GM23338 (cell line): ENCODE measurements around the gene MR1. TPM values are rescaled to one million over a fixed set of nuclear protein-coding genes. Genes with fewer than 3 reads are reported as not detected.

Source experiments
- ATAC-seq: fragments of 200-7000 bp; cut with Tn5 transposase; 3 replicates; pipeline ENCODE4 v1.9.1; 2020
- DNase-seq: peaks from one replicate; pipeline ENCODE4 v3.0.0-alpha.2; 2015; ENCODE audit warnings: low spot score
- H2AFZ ChIP-seq: fragments of 200-600 bp; sonication (generic); 2 replicates; pipeline ENCODE4 v1.8.0; 2016; ENCODE audit warnings: antibody characterized with exemption, mild to moderate bottlenecking, moderate library complexity
- H3F3A ChIP-seq: fragments of 200-600 bp; sonication (generic); replicated peaks from 2 replicates; pipeline ENCODE4 v1.8.0; 2017; ENCODE audit warnings: antibody characterized with exemption, mixed run types, low read depth
- H3K27ac ChIP-seq: fragments of 200-600 bp; sonication (generic); 2 replicates; pipeline ENCODE4 v1.6.1; 2016; ENCODE audit warnings: low read depth
- H3K27me3 ChIP-seq: fragments of 200-600 bp; sonication (generic); 2 replicates; pipeline ENCODE4 v1.8.0; 2016; ENCODE audit warnings: mild to moderate bottlenecking, mixed run types, moderate library complexity; ENCODE audit not compliant: insufficient read depth
- H3K36me3 ChIP-seq: fragments of 200-600 bp; sonication (generic); 2 replicates; pipeline ENCODE4 v1.8.0; 2016; ENCODE audit warnings: mild to moderate bottlenecking; ENCODE audit not compliant: insufficient read depth
- H3K4me1 ChIP-seq: fragments of 200-600 bp; sonication (generic); 2 replicates; pipeline ENCODE4 v1.8.0; 2016; ENCODE audit warnings: mild to moderate bottlenecking, moderate library complexity; ENCODE audit not compliant: insufficient read depth
- H3K4me2 ChIP-seq: fragments of 200-600 bp; sonication (generic); 2 replicates; pipeline ENCODE4 v1.7.1; 2017; ENCODE audit warnings: mixed run types
- H3K4me3 ChIP-seq: fragments of 200-600 bp; sonication (generic); 2 replicates; pipeline ENCODE4 v1.6.1; 2016; ENCODE audit warnings: mixed run types
- H3K79me2 ChIP-seq: fragments of 200-600 bp; sonication (generic); replicated peaks from 2 replicates; pipeline ENCODE4 v1.8.0; 2017; ENCODE audit warnings: mild to moderate bottlenecking; ENCODE audit not compliant: insufficient read depth
- H3K9me2 ChIP-seq: fragments of 200-600 bp; sonication (generic); 2 replicates; pipeline ENCODE4 v1.8.0; 2017; ENCODE audit not compliant: insufficient read depth
- H4K20me1 ChIP-seq: fragments of 200-600 bp; sonication (generic); replicated peaks from 2 replicates; pipeline ENCODE4 v1.8.0; 2017; ENCODE audit warnings: mild to moderate bottlenecking; ENCODE audit not compliant: insufficient read depth
- H3K27ac Mint-ChIP-seq: 2 replicates; pipeline ENCODE4 v1.8.0; 2020; ENCODE audit warnings: inconsistent platforms, mild to moderate bottlenecking, moderate library complexity, mixed read lengths
- H3K27me3 Mint-ChIP-seq: 3 replicates; pipeline ENCODE4 v1.8.0; 2022; ENCODE audit warnings: low read depth, mild to moderate bottlenecking, moderate library complexity, mixed read lengths, inconsistent platforms; ENCODE audit not compliant: insufficient read depth, poor library complexity
- H3K36me3 Mint-ChIP-seq: 3 replicates; pipeline ENCODE4 v1.8.0; 2021; ENCODE audit warnings: low read depth, mild to moderate bottlenecking, inconsistent platforms, moderate library complexity, mixed read lengths
- H3K4me1 Mint-ChIP-seq: 3 replicates; pipeline ENCODE4 v1.8.0; 2020; ENCODE audit warnings: mild to moderate bottlenecking, inconsistent platforms, mixed read lengths
- H3K4me3 Mint-ChIP-seq: 3 replicates; pipeline ENCODE4 v1.8.0; 2021; ENCODE audit warnings: moderate library complexity, mild to moderate bottlenecking, inconsistent platforms, mixed read lengths
- H3K9me3 Mint-ChIP-seq: 3 replicates; pipeline ENCODE4 v1.8.0; 2020; ENCODE audit warnings: moderate library complexity, mild to moderate bottlenecking, inconsistent platforms, mixed read lengths
- CREB1 ChIP-seq: fragments of 250-450 bp; sonication (Bioruptor Pico); IDR thresholded peaks from 2 replicates; pipeline ENCODE4 v1.5.0; 2020; ENCODE audit warnings: low read depth, mild to moderate bottlenecking, moderate library complexity
- CTCF ChIP-seq, 2 experiments: fragments of 200-600 bp in 1 of 2; sonication (generic) in 1 of 2; conservative IDR thresholded peaks; 2 replicates each; pipeline versions ENCODE4 v1.5.1 to v1.6.1; 2016 to 2017; ENCODE audit warnings: antibody characterized with exemption in 2 of 2, low read depth in 2 of 2, mild to moderate bottlenecking in 2 of 2, moderate library complexity in 1 of 2
- EZH2 ChIP-seq: fragments of 200-600 bp; sonication (generic); IDR thresholded peaks from one replicate; pipeline ENCODE4 v1.8.0; 2017; ENCODE audit warnings: antibody characterized with exemption, mild to moderate bottlenecking, low read depth; ENCODE audit not compliant: unreplicated experiment
- EZH2phosphoT487 ChIP-seq: fragments of 200-600 bp; sonication (generic); IDR thresholded peaks from one replicate; pipeline ENCODE4 v1.8.1; 2018; ENCODE audit warnings: antibody characterized with exemption; ENCODE audit not compliant: unreplicated experiment
- JUNB ChIP-seq: IDR thresholded peaks from one replicate; pipeline ENCODE4 v1.6.1; 2016; ENCODE audit warnings: antibody characterized with exemption; ENCODE audit not compliant: unreplicated experiment
- NANOG ChIP-seq: IDR thresholded peaks from 2 replicates; pipeline ENCODE4 v1.6.1; 2016; ENCODE audit warnings: antibody characterized with exemption, borderline replicate concordance
- POLR2AphosphoS5 ChIP-seq: IDR thresholded peaks from 2 replicates; pipeline ENCODE4 v1.6.1; 2016; ENCODE audit warnings: antibody characterized with exemption, low read depth
- STAT1 ChIP-seq: IDR thresholded peaks from one replicate; pipeline ENCODE4 v1.6.1; 2016; ENCODE audit warnings: antibody characterized with exemption; ENCODE audit not compliant: unreplicated experiment
- ZNF114 ChIP-seq: fragments of 250-450 bp; sonication (Bioruptor Pico); IDR thresholded peaks from 2 replicates; pipeline ENCODE4 v1.5.0; 2020; ENCODE audit warnings: mild to moderate bottlenecking, moderate library complexity
- ZNF331 ChIP-seq: fragments of 250-450 bp; sonication (Bioruptor Pico); IDR thresholded peaks from 2 replicates; pipeline ENCODE4 v1.5.0; 2020; ENCODE audit warnings: low read depth, mild to moderate bottlenecking, moderate library complexity
- polyA plus RNA-seq: library from polyadenylated mRNA; unstranded; fragments of >200 nt; fragmentation: Nextera tagmentation; extraction: Ambion mirVana; gene quantifications from 2 replicates; pipeline ENCODE4 v1.2.1, GENCODE V29; 2016
- total RNA-seq: library from RNA; depleted of rRNA; stranded (reverse); fragments of >200 nt; shearing (Covaris generic); gene quantifications from 2 replicates; pipeline ENCODE4 v1.2.3, GENCODE V29; 2014
- TF ChIP-seq, protein P1 (sequence below): IDR thresholded peaks from 2 replicates; pipeline ENCODE4 v1.6.1; 2016; ENCODE audit warnings: antibody characterized with exemption
- TF ChIP-seq, protein P2 (sequence below): fragments of 250-450 bp; sonication (Bioruptor Pico); IDR thresholded peaks from 2 replicates; pipeline ENCODE4 v1.5.0; 2020; ENCODE audit warnings: mild to moderate bottlenecking, moderate library complexity
- TF ChIP-seq, protein P3 (sequence below): IDR thresholded peaks from one replicate; pipeline ENCODE4 v1.6.1; 2018; ENCODE audit warnings: antibody characterized with exemption; ENCODE audit not compliant: unreplicated experiment

Gene MR1
- total and polyA plus RNA-seq, 2 experiments from 2014 or later = 0.18 TPM; not detected in 1

GRCh38 chr1:181095763-181096184, 62.0 kb downstream of the MR1 start:
- H3K4me3 Mint-ChIP-seq = no peak overlapping the region
- Histone ChIP-seq H4K20me1 (peaks cover 21% of the 10 kb centered on the region), H3K4me3 (no peak overlapping the region), H3K27ac (no peak overlapping the region), H3K36me3 (no peaks in the 10 kb centered on the region), H3K27me3 (peaks cover 99% of the 10 kb centered on the region), H3F3A (peaks cover 10% of the 10 kb centered on the region; the same call in 1 of the 2 replicates), H3K4me2 (peak overlapping the region; percentile 62), H3K79me2 (peaks cover 25% of the 10 kb centered on the region), H2AFZ (no peak overlapping the region), H3K4me1 (peaks cover 73% of the 10 kb centered on the region), H3K9me2 (no peaks in the 10 kb centered on the region)
- H3K36me3 Mint-ChIP-seq = peaks cover 16% of the 10 kb centered on the region
- ATAC-seq (no peak), DNase-seq (no peak)
- no peak overlapping the region for H3K27ac Mint-ChIP-seq
- H3K4me1 Mint-ChIP-seq = peaks cover 77% of the 10 kb centered on the region
- peaks cover 16% of the 10 kb centered on the region for H3K27me3 Mint-ChIP-seq
- no peaks in the 10 kb centered on the region; the same call in 2 of the 3 replicates for H3K9me3 Mint-ChIP-seq
- TF ChIP-seq CTCF (conservative IDR thresholded peaks at IDR 0.05; ENCODE audit: low read depth in 2 of 2) (no peak), ZNF331 (CRISPR knock-in tag) (no peak), ZNF114 (CRISPR knock-in tag) (no peak), JUNB (no peak), NANOG (no peak), POLR2AphosphoS5 (no peak), CREB1 (CRISPR knock-in tag) (no peak), EZH2 (no peak), EZH2phosphoT487 (no peak), STAT1 (no peak)
- TF ChIP-seq, protein P1, sequence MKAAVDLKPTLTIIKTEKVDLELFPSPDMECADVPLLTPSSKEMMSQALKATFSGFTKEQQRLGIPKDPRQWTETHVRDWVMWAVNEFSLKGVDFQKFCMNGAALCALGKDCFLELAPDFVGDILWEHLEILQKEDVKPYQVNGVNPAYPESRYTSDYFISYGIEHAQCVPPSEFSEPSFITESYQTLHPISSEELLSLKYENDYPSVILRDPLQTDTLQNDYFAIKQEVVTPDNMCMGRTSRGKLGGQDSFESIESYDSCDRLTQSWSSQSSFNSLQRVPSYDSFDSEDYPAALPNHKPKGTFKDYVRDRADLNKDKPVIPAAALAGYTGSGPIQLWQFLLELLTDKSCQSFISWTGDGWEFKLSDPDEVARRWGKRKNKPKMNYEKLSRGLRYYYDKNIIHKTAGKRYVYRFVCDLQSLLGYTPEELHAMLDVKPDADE = no peak
- TF ChIP-seq, protein P2, sequence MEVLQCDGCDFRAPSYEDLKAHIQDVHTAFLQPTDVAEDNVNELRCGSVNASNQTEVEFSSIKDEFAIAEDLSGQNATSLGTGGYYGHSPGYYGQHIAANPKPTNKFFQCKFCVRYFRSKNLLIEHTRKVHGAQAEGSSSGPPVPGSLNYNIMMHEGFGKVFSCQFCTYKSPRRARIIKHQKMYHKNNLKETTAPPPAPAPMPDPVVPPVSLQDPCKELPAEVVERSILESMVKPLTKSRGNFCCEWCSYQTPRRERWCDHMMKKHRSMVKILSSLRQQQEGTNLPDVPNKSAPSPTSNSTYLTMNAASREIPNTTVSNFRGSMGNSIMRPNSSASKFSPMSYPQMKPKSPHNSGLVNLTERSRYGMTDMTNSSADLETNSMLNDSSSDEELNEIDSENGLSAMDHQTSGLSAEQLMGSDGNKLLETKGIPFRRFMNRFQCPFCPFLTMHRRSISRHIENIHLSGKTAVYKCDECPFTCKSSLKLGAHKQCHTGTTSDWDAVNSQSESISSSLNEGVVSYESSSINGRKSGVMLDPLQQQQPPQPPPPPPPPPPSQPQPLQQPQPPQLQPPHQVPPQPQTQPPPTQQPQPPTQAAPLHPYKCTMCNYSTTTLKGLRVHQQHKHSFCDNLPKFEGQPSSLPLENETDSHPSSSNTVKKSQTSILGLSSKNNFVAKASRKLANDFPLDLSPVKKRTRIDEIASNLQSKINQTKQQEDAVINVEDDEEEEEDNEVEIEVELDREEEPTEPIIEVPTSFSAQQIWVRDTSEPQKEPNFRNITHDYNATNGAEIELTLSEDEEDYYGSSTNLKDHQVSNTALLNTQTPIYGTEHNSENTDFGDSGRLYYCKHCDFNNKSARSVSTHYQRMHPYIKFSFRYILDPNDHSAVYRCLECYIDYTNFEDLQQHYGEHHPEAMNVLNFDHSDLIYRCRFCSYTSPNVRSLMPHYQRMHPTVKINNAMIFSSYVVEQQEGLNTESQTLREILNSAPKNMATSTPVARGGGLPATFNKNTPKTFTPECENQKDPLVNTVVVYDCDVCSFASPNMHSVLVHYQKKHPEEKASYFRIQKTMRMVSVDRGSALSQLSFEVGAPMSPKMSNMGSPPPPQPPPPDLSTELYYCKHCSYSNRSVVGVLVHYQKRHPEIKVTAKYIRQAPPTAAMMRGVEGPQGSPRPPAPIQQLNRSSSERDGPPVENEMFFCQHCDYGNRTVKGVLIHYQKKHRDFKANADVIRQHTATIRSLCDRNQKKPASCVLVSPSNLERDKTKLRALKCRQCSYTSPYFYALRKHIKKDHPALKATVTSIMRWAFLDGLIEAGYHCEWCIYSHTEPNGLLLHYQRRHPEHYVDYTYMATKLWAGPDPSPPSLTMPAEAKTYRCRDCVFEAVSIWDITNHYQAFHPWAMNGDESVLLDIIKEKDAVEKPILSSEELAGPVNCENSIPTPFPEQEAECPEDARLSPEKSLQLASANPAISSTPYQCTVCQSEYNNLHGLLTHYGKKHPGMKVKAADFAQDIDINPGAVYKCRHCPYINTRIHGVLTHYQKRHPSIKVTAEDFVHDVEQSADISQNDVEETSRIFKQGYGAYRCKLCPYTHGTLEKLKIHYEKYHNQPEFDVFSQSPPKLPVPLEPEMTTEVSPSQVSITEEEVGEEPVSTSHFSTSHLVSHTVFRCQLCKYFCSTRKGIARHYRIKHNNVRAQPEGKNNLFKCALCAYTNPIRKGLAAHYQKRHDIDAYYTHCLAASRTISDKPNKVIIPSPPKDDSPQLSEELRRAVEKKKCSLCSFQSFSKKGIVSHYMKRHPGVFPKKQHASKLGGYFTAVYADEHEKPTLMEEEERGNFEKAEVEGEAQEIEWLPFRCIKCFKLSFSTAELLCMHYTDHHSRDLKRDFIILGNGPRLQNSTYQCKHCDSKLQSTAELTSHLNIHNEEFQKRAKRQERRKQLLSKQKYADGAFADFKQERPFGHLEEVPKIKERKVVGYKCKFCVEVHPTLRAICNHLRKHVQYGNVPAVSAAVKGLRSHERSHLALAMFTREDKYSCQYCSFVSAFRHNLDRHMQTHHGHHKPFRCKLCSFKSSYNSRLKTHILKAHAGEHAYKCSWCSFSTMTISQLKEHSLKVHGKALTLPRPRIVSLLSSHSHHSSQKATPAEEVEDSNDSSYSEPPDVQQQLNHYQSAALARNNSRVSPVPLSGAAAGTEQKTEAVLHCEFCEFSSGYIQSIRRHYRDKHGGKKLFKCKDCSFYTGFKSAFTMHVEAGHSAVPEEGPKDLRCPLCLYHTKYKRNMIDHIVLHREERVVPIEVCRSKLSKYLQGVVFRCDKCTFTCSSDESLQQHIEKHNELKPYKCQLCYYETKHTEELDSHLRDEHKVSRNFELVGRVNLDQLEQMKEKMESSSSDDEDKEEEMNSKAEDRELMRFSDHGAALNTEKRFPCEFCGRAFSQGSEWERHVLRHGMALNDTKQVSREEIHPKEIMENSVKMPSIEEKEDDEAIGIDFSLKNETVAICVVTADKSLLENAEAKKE (CRISPR knock-in tag) = no peak
- TF ChIP-seq, protein P3, sequence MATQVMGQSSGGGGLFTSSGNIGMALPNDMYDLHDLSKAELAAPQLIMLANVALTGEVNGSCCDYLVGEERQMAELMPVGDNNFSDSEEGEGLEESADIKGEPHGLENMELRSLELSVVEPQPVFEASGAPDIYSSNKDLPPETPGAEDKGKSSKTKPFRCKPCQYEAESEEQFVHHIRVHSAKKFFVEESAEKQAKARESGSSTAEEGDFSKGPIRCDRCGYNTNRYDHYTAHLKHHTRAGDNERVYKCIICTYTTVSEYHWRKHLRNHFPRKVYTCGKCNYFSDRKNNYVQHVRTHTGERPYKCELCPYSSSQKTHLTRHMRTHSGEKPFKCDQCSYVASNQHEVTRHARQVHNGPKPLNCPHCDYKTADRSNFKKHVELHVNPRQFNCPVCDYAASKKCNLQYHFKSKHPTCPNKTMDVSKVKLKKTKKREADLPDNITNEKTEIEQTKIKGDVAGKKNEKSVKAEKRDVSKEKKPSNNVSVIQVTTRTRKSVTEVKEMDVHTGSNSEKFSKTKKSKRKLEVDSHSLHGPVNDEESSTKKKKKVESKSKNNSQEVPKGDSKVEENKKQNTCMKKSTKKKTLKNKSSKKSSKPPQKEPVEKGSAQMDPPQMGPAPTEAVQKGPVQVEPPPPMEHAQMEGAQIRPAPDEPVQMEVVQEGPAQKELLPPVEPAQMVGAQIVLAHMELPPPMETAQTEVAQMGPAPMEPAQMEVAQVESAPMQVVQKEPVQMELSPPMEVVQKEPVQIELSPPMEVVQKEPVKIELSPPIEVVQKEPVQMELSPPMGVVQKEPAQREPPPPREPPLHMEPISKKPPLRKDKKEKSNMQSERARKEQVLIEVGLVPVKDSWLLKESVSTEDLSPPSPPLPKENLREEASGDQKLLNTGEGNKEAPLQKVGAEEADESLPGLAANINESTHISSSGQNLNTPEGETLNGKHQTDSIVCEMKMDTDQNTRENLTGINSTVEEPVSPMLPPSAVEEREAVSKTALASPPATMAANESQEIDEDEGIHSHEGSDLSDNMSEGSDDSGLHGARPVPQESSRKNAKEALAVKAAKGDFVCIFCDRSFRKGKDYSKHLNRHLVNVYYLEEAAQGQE = no peak
